ENCODE data around the gene ITPKB. TPM values are rescaled to one million over a fixed set of nuclear protein-coding genes. Genes with fewer than 3 reads are reported as not detected.

Gene ITPKB
- total and polyA plus RNA-seq, 2 of the 13 experiments (the other 11 are each of a cell fraction or from before 2014, with no cell fraction given), result not detected

GRCh38 chr1:226695335-226695900 lies 43.7 kb downstream of the ITPKB start (continued):
- no peak for TF ChIP-seq MNT (IDR thresholded peaks at IDR 0.05)
- TF ChIP-seq ZNF713 (CRISPR knock-in tag; IDR thresholded peaks at IDR 0.05), result no peak
- TF ChIP-seq ETV5 (CRISPR knock-in tag; IDR thresholded peaks at IDR 0.05; ENCODE audit: borderline replicate concordance), result no peak
- TF ChIP-seq PHF5A (CRISPR knock-in tag; IDR thresholded peaks at IDR 0.05; ENCODE audit: low read depth, unreplicated experiment), result no peak
- TF ChIP-seq, protein P1, sequence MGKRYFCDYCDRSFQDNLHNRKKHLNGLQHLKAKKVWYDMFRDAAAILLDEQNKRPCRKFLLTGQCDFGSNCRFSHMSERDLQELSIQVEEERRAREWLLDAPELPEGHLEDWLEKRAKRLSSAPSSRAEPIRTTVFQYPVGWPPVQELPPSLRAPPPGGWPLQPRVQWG (CRISPR knock-in tag; IDR thresholded peaks at IDR 0.05; ENCODE audit: borderline replicate concordance, low read depth), result no peak
- TF ChIP-seq, protein P2, sequence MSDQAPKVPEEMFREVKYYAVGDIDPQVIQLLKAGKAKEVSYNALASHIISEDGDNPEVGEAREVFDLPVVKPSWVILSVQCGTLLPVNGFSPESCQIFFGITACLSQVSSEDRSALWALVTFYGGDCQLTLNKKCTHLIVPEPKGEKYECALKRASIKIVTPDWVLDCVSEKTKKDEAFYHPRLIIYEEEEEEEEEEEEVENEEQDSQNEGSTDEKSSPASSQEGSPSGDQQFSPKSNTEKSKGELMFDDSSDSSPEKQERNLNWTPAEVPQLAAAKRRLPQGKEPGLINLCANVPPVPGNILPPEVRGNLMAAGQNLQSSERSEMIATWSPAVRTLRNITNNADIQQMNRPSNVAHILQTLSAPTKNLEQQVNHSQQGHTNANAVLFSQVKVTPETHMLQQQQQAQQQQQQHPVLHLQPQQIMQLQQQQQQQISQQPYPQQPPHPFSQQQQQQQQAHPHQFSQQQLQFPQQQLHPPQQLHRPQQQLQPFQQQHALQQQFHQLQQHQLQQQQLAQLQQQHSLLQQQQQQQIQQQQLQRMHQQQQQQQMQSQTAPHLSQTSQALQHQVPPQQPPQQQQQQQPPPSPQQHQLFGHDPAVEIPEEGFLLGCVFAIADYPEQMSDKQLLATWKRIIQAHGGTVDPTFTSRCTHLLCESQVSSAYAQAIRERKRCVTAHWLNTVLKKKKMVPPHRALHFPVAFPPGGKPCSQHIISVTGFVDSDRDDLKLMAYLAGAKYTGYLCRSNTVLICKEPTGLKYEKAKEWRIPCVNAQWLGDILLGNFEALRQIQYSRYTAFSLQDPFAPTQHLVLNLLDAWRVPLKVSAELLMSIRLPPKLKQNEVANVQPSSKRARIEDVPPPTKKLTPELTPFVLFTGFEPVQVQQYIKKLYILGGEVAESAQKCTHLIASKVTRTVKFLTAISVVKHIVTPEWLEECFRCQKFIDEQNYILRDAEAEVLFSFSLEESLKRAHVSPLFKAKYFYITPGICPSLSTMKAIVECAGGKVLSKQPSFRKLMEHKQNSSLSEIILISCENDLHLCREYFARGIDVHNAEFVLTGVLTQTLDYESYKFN (CRISPR knock-in tag; conservative IDR thresholded peaks at IDR 0.05), result no peak

DNA sequence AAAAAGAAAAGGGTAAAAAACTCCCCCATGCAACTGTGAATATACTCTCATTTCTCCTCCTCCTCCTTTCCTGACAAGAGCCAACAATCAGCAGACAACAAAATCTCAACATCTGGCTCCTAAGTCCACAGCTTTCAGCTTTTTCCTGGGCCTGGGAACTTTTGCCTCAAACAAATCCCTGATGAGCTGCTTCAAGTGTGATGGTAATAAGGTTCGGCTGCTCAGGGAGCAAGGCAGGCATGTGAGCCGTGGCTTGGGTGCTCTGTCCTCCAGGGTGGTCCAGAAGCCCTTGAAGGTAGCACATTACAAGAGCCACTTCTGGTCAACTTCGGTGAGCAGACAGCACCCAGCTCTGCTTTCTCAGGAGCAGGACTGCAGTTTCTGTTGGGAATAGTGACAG lies 46.3 kb downstream of the ITPKB start:
- no peaks in the 10 kb centered on the region for H3K4me1 ChIP-seq (ENCODE audit: insufficient read depth, low read length)
- peaks cover 4 to 44% of the 10 kb centered on the region in 2 experiments for H3K27me3 ChIP-seq (ENCODE audit: control insufficient read depth in 1 of 2, insufficient read depth in 2 of 2, low read length in 2 of 2)
- H3K79me2 ChIP-seq (ENCODE audit: insufficient read depth, low read length), result no peaks in the 10 kb centered on the region
- CTCF ChIA-PET (ENCODE audit: low intra/inter-chr PET ratio, low total read pairs), result no interaction called here
- ATAC-seq (no peak), DNase-seq (ENCODE audit: low spot score) (no peak), FAIRE-seq (no peak)
- no peak overlapping the region for H3K4me3 ChIP-seq (replicated peaks in 1 of 3; ENCODE audit: insufficient read depth in 1 of 3, low read depth in 2 of 3, low read length in 3 of 3)
- H3K36me3 ChIP-seq (replicated peaks in 1 of 2; ENCODE audit: control insufficient read depth in 1 of 2, insufficient read depth in 2 of 2, low read length in 2 of 2), result no peaks in the 10 kb centered on the region
- no peaks in the 10 kb centered on the region for H3K9me3 ChIP-seq (ENCODE audit: low read length)
- no peak overlapping the region for H3K9ac ChIP-seq (ENCODE audit: insufficient read depth, low read depth, low read length)
- H3K27ac ChIP-seq (ENCODE audit: extremely low read length, insufficient read depth, low read length), result no peak overlapping the region
- intact Hi-C loops (cut with micrococcal nuclease; ENCODE audit: unreplicated experiment), result no loop called here
- H4K20me1 ChIP-seq (ENCODE audit: insufficient read depth, low read length), result no peaks in the 10 kb centered on the region
- in situ Hi-C loops (cut with HindIII; ENCODE audit: extremely low pct_ligation_motif_present, low pct_unique_long_range_greater_than_20kb), result no loop called here
- no TSS peak for BruUV-seq (replicated peaks)
- POLR2A ChIA-PET, result no interaction called here
- 13% methylated on average over 3 of the region's 3 CpGs for WGBS (ENCODE audit: low lambda C conversion rate)
- H2AFZ ChIP-seq (ENCODE audit: low read length), result no peak overlapping the region
- no peak overlapping the region for H3K4me2 ChIP-seq (ENCODE audit: low read depth, low read length)
- TF ChIP-seq, protein P3, sequence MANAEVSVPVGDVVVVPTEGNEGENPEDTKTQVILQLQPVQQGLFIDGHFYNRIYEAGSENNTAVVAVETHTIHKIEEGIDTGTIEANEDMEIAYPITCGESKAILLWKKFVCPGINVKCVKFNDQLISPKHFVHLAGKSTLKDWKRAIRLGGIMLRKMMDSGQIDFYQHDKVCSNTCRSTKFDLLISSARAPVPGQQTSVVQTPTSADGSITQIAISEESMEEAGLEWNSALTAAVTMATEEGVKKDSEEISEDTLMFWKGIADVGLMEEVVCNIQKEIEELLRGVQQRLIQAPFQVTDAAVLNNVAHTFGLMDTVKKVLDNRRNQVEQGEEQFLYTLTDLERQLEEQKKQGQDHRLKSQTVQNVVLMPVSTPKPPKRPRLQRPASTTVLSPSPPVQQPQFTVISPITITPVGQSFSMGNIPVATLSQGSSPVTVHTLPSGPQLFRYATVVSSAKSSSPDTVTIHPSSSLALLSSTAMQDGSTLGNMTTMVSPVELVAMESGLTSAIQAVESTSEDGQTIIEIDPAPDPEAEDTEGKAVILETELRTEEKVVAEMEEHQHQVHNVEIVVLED (CRISPR knock-in tag; IDR thresholded peaks at IDR 0.05; ENCODE audit: borderline replicate concordance), result no peak
- no peak for TF ChIP-seq NFIC (IDR thresholded peaks at IDR 0.05; ENCODE audit: low read length)
- TF ChIP-seq ZNF12 (CRISPR knock-in tag; IDR thresholded peaks at IDR 0.05), result no peak
- TF ChIP-seq RERE (CRISPR knock-in tag; IDR thresholded peaks at IDR 0.05; ENCODE audit: low read depth), result no peak
